ENCODE data around the gene METRN.
"Not testable (repeated sequence)": the region's sequence is repeated elsewhere in the genome, so short reads cannot be mapped to it uniquely, and the experiment has no call there.

The METRN gene

GRCh38 chr16:735982-736453 lies 21.1 kb downstream of the METRN start:
- no peak for DNase-seq (ENCODE audit: low spot score)

GRCh38 chr16:736936-737481 lies 22.1 kb downstream of the METRN start:
- DNase-seq (ENCODE audit: low spot score), result no peak

- DNase-seq (ENCODE audit: low spot score), result no peak
Measured at GRCh38 chr16:739560-740458, 24.9 kb downstream of the METRN start.

- no peak for DNase-seq (ENCODE audit: low spot score)
Measured at GRCh38 chr16:740459-740763, 25.5 kb downstream of the METRN start.

- DNase-seq (ENCODE audit: low spot score), result peak; percentile 98
Measured at GRCh38 chr16:740764-741505, 26.0 kb downstream of the METRN start, which contains the start of gene CIAO3. TSS of gene CIAO3 (minus strand) at chr16:740997. CDS start at chr16:740985, 12 bp downstream.

GRCh38 chr16:741986-742629 lies 27.2 kb downstream of the METRN start:
- DNase-seq (ENCODE audit: low spot score), result no peak

GRCh38 chr16:742894-743293 lies 28.0 kb downstream of the METRN start:
- DNase-seq (ENCODE audit: low spot score), result not testable (repeated sequence)

GRCh38 chr16:743794-744500 lies 29.0 kb downstream of the METRN start:
- no peak for DNase-seq (ENCODE audit: low spot score)

- DNase-seq (ENCODE audit: low spot score), result no peak
Measured at GRCh38 chr16:745739-746138, 30.8 kb downstream of the METRN start.

GRCh38 chr16:746637-747036 lies 31.7 kb downstream of the METRN start:
- no peak for DNase-seq (ENCODE audit: low spot score)

GRCh38 chr16:747978-748746 lies 33.2 kb downstream of the METRN start:
- DNase-seq (ENCODE audit: low spot score), result no peak

- peak; percentile 89 for DNase-seq (ENCODE audit: low spot score)
Measured at GRCh38 chr16:749010-749409, 34.1 kb downstream of the METRN start.

- no peak for DNase-seq (ENCODE audit: low spot score)
Measured at GRCh38 chr16:750485-750884, 35.6 kb downstream of the METRN start.

- DNase-seq (ENCODE audit: low spot score), result no peak
Measured at GRCh38 chr16:751152-752006, 36.5 kb downstream of the METRN start.

GRCh38 chr16:752007-752312 lies 37.0 kb downstream of the METRN start:
- DNase-seq (ENCODE audit: low spot score), result no peak

GRCh38 chr16:754121-754607 lies 39.2 kb downstream of the METRN start:
- DNase-seq (ENCODE audit: low spot score), result not testable (repeated sequence)

GRCh38 chr16:754656-755055 lies 39.7 kb downstream of the METRN start:
- DNase-seq (ENCODE audit: low spot score), result no peak

- DNase-seq (ENCODE audit: low spot score), result no peak
Measured at GRCh38 chr16:756428-756827, 41.5 kb downstream of the METRN start.

GRCh38 chr16:759110-759910 lies 44.4 kb downstream of the METRN start:
- DNase-seq (ENCODE audit: low spot score), result no peak

Measured in GM03348 (cell line).